IPS-18c (cell line): Measurements from ENCODE around the gene CDH12.

Experiments
- H3K4me3 ChIP-seq: 2 replicates; pipeline ENCODE4 v1.7.0; 2013; ENCODE audit warnings: low read depth, mild to moderate bottlenecking, low read length, moderate library complexity; ENCODE audit not compliant: insufficient read depth
- H3K9me3 ChIP-seq: one replicate; pipeline ENCODE4 v1.6.1; 2013; ENCODE audit warnings: mild to moderate bottlenecking, low read length, moderate library complexity; ENCODE audit not compliant: control insufficient read depth, insufficient read depth

Gene CDH12

DNA sequence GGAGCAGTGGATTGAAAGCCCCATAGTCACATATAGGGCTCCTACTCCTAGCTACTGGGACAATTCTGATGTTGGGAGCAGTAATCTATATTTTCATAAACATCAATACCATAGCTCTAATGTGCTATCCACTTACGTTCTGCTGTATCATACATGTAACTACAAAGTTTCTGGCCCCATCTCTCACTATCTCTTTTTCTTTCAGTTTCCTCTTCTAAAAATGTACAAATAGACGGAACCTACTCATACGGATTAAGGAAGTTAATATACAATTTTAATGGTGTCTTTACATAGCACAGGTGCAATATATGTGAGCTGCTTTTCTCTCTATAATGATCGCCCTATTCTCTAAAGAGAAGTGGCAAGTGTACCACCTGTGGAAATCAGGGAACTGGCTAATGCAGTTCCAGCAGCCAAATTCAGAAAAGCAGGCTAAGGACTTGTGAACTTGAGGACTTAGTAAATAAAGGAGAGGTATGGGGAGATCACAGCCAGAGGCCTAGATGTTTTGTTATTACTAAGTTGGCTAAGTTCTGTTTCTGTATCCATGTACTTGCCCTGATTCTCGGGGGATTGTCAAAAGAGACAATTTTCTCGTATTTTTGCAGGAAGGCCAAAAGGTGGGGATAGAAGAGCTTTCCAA is 1021.9 kb downstream of the CDH12 start:
- H3K9me3 ChIP-seq: no peaks in the 10 kb centered on the region
- H3K4me3 ChIP-seq: no peak overlapping the region

DNA sequence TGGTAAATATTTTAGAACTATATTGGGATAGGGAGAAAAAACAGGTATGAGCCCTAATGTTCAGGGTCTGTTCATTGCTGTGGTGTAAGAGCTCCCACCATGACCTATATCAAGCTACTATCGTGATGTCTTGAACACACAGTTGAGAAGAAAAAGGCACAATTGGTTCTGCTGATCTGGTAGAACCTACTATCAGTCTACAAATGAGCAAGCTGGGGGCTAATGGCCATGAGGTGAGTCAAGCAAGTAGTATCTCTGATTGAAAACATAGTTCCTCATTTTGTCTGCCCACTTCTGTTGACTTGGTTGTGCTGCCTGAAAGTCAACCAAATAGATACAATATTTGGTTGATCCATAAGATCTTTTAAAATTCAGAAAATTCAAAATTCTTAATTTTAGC is 1026.3 kb downstream of the CDH12 start:
- H3K4me3 ChIP-seq: no peak overlapping the region
- no peaks in the 10 kb centered on the region for H3K9me3 ChIP-seq

DNA sequence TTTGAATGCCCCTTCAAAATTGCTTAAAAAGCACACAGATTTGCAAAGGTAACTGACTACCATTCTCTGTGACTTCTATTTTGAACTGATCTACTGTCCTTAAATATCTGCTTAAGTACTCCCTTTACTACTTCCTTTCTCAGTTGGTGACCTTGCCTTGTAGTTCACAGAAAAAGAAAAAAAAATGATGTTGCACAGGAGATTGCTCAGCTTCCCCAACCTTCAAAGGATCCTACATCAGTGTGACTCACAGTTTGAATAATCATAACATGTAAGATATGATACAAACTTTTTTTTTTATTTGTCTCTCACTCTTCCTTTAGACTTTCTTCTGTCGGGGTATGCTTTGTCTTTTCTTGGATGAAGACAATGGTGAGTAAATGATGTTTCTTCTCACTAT is 1029.6 kb downstream of the CDH12 start:
- Histone ChIP-seq H3K9me3 (no peaks in the 10 kb centered on the region), H3K4me3 (no peak overlapping the region)

DNA sequence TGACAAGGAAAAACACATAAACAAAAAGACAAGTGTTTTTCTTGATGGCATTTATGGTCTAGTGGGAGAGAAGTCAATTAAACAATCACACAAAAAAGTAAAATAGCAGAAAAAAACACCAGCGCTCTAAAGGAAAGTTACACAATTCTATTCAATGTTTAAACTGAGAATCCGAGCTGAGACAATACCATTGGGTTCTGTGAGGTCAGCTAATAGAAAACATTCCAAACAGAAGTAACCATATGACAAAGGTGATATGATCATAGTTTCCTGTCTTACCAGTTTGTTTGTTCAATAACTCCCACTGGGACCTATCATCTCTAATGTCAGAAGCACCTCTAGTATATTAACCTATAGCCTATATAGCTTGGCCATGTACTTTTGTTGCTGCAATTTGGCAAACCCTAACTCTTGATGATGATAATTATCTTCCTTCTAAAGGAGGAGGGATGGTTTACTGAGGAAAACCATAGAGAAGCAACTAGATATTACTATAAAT is 1030.0 kb downstream of the CDH12 start:
- H3K4me3 ChIP-seq: no peak overlapping the region
- H3K9me3 ChIP-seq: no peaks in the 10 kb centered on the region

DNA sequence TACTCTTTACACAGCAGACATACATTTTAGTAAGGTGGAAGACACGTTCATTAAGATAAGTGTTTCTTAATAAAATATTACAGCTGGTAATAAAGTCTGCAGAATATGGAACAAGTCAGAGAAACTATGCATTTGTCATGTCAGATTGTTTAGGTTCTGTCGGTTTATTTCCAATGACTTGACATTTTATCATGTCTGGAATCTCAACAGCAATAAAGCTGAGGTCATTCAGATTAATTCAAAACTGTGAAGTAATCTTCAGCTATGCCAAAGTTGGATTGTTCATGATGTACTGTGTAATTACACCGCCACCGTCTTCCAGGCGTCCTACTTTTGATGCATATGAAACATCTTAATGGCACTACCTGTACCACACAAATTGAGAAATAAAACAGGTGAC is 1032.6 kb downstream of the CDH12 start:
- no peak overlapping the region for H3K4me3 ChIP-seq

DNA sequence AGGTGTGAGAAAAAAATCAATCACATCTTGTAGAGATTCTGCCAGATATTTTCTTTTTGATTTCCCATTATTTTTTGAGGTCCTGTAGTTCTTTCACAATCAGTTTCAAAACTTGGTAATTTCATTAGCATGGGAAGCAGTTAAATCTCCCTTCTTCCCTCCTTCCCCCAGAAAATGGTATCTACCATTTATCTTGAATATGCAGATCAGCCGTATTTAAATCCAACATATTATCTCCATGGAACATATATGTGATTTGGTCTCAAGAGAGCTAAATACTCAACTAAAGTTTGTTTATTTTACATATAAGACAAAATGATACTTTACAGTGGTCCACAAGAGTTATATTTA is 1034.8 kb downstream of the CDH12 start:
- no peak overlapping the region for H3K4me3 ChIP-seq
- H3K9me3 ChIP-seq: no peaks in the 10 kb centered on the region

More for the DNA sequence above, 1032.6 kb downstream of the CDH12 start:
- no peaks in the 10 kb centered on the region for H3K9me3 ChIP-seq

DNA sequence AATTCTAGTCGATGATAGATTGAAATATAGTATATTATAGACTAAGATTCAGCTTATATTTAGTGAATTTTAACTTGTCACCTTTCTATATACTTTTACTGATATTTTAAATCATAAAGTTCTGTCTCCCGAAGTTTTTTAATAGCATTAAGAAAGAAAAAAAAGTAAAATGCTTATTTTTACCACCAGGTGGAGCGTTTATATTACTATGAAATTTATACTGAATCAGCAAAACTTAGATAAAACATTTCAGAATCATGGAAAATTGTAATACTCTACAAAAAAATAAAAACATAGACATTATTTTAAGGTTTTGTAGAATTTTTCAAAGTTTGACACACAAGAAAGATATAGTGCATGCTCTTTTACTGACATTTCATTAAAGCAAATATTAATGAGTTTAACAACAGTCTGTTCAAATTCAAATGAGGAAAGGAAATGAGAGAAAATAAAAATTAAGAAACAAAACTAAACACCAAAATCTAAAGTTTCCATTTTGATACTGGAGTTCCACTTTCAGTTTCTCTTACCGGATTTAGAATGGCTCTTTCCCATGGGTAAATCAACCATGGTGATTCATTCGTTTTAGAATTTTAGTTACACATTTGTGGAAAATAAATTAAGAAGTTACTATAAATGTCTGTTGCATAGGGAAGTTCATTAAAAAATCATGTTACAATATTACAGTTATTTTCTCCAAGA is 1035.3 kb downstream of the CDH12 start:
- Histone ChIP-seq H3K9me3 (no peaks in the 10 kb centered on the region), H3K4me3 (no peak overlapping the region)

DNA sequence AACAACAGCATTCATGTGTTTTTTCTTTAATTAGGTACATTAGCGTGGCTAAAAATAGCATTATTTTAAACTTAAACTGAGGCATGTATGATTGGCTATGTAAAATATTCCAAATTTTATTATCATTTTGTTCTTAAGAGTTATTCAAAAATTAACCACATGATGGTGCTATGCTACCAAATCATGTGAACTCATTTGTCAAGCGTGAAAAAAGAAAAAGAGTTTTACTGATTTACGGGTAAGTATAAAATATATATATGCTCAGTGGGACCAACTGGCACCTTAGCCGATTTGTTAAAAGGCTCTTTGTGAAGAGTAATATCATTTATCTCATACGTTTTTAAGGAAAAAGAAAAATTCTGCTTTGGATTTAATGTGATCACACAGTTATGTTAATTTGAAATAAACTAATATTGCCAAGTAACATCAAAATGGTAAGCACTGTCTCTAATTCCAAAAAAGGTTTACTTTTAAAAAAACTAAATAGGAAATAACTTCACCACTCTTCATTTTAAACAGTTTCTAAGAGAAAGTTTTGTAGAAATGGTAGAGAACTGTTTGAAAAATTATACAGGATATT is 1042.3 kb downstream of the CDH12 start:
- Histone ChIP-seq H3K9me3 (no peaks in the 10 kb centered on the region), H3K4me3 (no peak overlapping the region)

DNA sequence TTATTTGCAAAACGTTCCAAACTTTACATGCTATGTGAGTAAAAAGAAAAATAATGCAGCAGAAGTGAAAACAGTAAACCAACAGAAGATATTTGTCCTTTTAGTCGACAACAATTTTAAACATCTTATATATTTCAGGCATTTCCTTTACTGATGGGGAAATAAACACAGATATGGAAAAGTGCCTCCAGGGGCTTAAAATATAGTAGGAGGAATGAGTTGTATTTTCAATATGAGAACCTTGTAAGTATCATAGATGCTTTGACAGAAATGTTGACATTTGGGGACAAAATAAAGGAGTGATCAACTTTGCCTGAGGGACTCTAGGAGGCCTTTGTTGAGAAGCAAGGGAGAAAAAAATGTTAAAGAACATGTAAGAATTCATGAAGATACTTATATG is 1043.5 kb downstream of the CDH12 start:
- Histone ChIP-seq H3K4me3 (no peak overlapping the region), H3K9me3 (no peaks in the 10 kb centered on the region)

DNA sequence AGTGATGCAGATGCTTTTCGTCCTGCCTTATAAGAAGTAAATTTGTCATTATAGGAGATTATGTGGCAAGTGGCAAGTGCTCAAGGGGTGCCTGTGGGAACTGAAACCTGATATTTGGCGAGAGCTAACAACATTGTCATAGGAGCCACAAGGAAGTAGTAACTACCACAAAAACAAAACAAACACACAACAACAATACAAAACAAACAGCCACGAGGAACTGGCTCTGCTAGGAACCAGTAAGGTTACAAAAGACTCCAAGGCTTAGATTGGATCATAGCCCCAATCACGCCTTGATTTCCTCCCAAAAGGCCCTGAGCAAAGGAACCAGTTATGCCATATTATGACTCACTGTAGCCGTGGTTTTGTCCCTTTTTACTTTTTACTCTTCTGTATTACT is 1045.2 kb downstream of the CDH12 start:
- H3K4me3 ChIP-seq: no peak overlapping the region

DNA sequence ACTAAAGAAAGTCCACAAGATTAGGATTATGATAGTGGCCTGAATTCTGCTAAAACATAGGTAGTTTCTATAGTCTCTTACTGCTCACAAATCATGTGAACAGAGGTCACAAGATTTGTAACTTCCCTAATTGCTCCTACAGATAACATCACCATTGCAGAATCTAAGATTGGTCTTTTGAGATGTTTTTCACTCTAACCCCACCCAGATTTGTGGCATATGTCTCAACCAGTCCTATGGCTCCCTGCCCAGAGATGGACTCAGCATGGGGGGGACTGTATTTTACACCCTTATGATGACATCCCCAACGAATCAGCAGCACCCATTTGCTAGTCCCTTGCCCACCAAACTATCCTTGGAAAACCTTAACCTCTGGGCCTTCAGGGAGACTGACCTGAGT is 1046.2 kb downstream of the CDH12 start:
- H3K9me3 ChIP-seq: no peaks in the 10 kb centered on the region
- no peak overlapping the region for H3K4me3 ChIP-seq

More for the DNA sequence above, 1045.2 kb downstream of the CDH12 start:
- H3K9me3 ChIP-seq: no peaks in the 10 kb centered on the region

DNA sequence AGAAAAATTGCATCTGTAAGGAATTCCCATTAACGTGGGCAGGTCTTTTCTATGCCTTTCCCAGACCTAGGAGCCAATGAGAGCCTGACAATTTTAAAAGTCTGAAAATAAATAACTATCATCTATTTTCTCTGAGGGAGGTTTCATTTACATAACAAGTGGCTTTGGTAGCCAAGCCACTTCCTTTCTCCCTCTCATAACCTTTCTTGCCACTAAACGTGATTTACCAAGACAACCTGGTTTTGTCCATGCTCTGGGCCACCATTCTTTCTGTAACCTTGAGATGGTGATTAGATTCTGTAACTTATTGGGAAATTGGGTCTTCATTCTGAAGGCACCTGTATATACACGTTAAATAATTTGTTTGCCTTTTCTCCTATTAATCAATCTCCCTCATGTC is 1046.9 kb downstream of the CDH12 start:
- H3K4me3 ChIP-seq: no peak overlapping the region
- no peaks in the 10 kb centered on the region for H3K9me3 ChIP-seq

DNA sequence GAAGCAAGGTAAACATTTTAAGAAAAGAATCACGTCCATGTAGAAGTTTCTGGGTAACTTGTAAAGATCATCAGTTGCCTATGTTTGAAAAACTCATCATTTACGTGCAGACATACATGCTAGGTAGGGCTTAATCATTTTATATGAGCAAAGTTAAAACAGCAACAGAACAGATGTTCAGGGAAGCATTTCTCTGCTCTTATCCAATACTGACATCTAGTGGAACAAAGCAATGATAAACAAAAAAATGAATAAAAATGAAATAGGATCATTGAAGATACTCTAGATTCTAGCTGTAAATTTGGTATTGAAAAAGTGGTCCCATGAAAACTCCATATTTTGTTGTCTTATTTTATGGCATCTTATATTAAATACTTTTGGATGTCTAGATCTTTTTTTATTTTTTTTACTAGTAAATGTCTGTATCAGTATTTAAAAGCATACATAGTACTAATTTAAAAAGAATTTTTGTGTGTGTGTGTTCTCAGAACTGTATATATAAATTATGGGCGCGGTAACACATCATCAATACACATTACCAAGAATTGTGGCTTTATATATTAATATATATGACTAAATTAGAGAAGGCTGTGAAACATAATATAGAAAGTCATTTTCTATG is 1050.2 kb downstream of the CDH12 start:
- Histone ChIP-seq H3K9me3 (no peaks in the 10 kb centered on the region), H3K4me3 (no peak overlapping the region)

DNA sequence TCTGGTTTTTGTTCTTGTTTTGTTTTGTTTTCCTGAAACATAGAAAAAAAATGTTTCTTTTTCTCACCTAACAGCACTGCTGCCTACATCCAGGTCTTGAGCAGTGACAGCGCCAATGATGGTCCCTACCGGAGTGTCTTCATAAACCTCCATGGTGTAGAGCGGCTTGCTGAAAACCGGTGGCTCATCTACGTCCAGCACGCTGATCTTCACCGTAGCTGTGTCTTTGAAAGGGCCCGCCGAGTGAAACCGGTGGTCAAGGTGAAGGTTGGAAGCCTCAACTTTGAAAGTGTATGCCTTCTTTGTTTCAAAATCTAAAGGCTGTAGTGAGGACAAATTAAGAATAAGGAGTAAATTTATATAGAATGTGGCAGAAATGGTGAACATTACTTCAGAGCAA is 1051.0 kb downstream of the CDH12 start:
- Histone ChIP-seq H3K4me3 (no peak overlapping the region), H3K9me3 (no peaks in the 10 kb centered on the region)

DNA sequence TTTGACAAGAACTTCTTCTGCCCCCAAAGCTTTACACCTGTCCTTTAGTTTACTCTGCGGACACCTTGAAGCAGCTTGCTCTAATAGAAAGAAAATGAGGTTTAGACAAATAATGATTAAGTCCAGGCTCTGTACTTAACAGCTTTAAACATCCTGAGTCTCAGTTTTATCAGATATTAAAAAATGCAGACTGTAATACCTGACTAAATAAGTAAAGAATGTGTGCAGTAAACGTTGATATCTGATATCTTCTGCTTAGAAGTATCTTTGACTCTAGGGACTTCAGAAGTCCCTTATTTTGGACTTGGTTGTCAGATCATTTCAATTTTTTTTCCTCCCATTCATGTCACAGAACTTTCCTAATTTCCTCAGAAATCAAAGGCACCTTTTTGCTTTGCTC is 1060.4 kb downstream of the CDH12 start:
- Histone ChIP-seq H3K9me3 (no peaks in the 10 kb centered on the region), H3K4me3 (no peak overlapping the region)

DNA sequence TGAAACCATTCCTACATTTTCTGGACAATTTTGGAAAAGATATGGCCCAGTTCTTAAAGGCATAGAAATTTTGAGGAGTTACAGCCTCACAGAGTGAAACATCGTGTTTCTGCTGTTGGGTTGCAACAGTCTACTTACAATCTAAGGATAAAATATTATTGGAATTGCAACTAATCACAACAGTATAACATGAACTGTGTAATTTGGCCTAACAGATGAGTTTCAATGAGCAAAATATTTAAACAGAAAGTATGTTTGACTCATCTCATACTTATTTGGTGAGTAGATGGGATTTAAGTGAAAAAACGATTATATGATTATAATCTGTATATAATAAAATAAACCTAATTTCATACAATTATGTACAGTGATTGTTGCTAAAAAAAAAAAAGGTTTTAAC is 1061.8 kb downstream of the CDH12 start:
- no peaks in the 10 kb centered on the region for H3K9me3 ChIP-seq

DNA sequence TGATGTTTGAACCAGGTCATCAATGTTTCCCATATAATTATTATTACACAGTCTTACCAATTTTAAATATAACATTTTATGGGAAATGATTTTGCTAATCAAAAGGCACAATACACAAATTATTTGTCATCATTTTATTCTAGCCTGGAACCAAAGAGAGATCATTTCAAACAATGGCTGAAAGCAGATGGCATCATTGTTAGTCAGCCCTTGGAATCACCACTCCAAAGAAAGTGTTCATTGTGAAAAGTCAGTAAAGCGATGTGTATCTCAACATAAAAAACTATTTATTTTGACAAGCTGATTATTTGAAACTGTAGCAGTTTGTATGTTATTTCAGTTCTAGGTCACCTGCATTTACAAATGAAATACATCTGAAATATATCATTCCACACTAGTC is 1068.7 kb downstream of the CDH12 start:
- Histone ChIP-seq H3K4me3 (no peak overlapping the region), H3K9me3 (no peaks in the 10 kb centered on the region)

More for the DNA sequence above, 1061.8 kb downstream of the CDH12 start:
- H3K4me3 ChIP-seq: no peak overlapping the region

DNA sequence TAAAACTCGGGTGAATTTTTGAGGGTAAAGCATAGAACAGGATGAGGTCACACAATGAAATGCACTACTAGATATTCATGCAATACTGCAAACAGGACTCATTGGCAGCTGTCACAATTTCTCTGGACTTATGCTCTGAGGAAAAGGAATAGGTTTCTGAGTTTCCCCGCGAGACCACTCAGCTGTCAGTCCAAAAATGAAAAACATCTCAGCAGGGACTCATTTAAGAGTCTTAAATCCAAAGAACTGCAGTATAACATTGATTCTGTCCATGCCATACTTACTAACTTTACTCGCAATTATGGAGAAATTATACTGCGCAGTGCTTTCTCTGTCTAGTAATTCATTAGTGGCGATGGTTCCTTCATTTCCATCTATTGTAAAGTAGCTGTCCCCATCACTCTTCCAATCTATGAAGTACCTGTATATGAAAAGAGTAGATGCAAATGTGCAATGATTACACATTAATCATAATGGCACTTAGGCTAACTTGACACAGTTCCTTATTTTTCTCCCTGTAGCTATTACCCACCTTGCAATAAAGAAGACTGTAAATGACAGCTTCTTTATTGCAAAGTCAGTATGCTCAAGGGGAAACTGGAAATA is 1070.0 kb downstream of the CDH12 start:
- Histone ChIP-seq H3K9me3 (no peaks in the 10 kb centered on the region), H3K4me3 (no peak overlapping the region)
